HFF-Myc (cell line): ENCODE results near the gene IFT80.
"Not testable (repeated sequence)": the region's sequence is repeated elsewhere in the genome, so short reads cannot be mapped to it uniquely, and the experiment has no call there.

Experiments
- DNase-seq: peaks from one replicate; pipeline ENCODE4 v3.0.0-alpha.2; 2011; ENCODE audit warnings: low read depth; ENCODE audit errors: extremely low read depth
- H3K4me3 ChIP-seq: replicated peaks from 2 replicates; pipeline ENCODE4 v1.5.1; 2011; ENCODE audit warnings: low read depth, mild to moderate bottlenecking, control low read depth, low read length
- CTCF ChIP-seq: IDR thresholded peaks from 2 replicates; pipeline ENCODE4 v1.5.1; 2012; ENCODE audit warnings: mild to moderate bottlenecking, low read depth, low read length, control low read depth; ENCODE audit errors: missing control alignments

The IFT80 gene

GRCh38 chr3:160370987-160371857 lies 27.8 kb downstream of the IFT80 start:
- no peak overlapping the region for H3K4me3 ChIP-seq
- TF ChIP-seq CTCF: no peak
- DNase-seq: no peak

- no peak overlapping the region for H3K4me3 ChIP-seq
- no peak for DNase-seq
- TF ChIP-seq CTCF: no peak
These were observed 29.2 kb downstream of the IFT80 start for GRCh38 chr3:160369784-160370183.

GRCh38 chr3:160368804-160369203 lies 30.2 kb downstream of the IFT80 start:
- H3K4me3 ChIP-seq: no peak overlapping the region
- no peak for TF ChIP-seq CTCF
- no peak for DNase-seq

- TF ChIP-seq CTCF: no peak
- DNase-seq: no peak
- H3K4me3 ChIP-seq: no peak overlapping the region
These were observed 33.0 kb downstream of the IFT80 start for GRCh38 chr3:160365869-160366522.

- H3K4me3 ChIP-seq, DNase-seq: not testable (repeated sequence)
These were observed 36.1 kb downstream of the IFT80 start for GRCh38 chr3:160362896-160363295.

GRCh38 chr3:160355826-160356225 lies 43.2 kb downstream of the IFT80 start:
- no peak overlapping the region for H3K4me3 ChIP-seq
- no peak for TF ChIP-seq CTCF
- no peak for DNase-seq

GRCh38 chr3:160346511-160346910 lies 52.5 kb downstream of the IFT80 start:
- H3K4me3 ChIP-seq: no peak overlapping the region
- no peak for TF ChIP-seq CTCF
- DNase-seq: no peak
